ENCODE data around the gene SSBP3.
"Not testable (repeated sequence)": the region's sequence is repeated elsewhere in the genome, so short reads cannot be mapped to it uniquely, and the experiment has no call there.

GRCh38 chr1:54207896-54208295 lies 198.3 kb downstream of the SSBP3 start:
- not testable (repeated sequence) for TF ChIP-seq CTCF (IDR thresholded peaks at IDR 0.05; ENCODE audit: insufficient read depth, low read length); REST (IDR thresholded peaks at IDR 0.05; ENCODE audit: insufficient replicate concordance, low read depth)

Data from HL-60 (cell line).